Measurements from ENCODE around the gene TUBAL3. TPM values are rescaled to one million over a fixed set of nuclear protein-coding genes. Genes with fewer than 3 reads are reported as not detected.
A peak's percentile ranks its signal among the peaks of the same experiment; 100 is the strongest.

Gene TUBAL3
- total RNA-seq, 1 donor from 2014 or later = 0.46 TPM

DNA sequence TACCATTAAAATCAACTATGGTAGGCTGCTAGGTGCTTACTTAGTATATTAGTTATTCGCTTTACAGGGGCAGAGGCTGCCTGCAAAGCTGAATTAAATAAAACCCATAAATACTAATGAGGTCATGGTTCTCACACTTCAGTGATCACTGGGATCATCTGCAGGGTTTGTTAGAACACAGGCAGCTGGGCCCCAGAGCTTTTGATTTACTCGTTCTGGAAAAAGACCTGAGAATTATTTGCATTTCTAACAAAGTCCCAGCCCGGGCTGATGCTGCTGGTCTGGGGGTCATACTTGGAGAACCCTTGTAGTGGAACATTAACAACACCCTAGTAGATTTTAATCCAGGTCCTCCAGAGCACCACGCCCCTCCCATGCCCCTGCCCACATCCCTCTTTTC lies 31.3 kb downstream of the TUBAL3 start:
- Histone ChIP-seq H3K36me3 (ENCODE audit: control insufficient read depth, insufficient read depth, low read length) (no peaks in the 10 kb centered on the region), H3K27me3 (ENCODE audit: control insufficient read depth, insufficient read depth, low read length) (no peaks in the 10 kb centered on the region), H3K4me3 (ENCODE audit: low read depth, low read length) (no peak overlapping the region)
- TF ChIP-seq, protein P1, sequence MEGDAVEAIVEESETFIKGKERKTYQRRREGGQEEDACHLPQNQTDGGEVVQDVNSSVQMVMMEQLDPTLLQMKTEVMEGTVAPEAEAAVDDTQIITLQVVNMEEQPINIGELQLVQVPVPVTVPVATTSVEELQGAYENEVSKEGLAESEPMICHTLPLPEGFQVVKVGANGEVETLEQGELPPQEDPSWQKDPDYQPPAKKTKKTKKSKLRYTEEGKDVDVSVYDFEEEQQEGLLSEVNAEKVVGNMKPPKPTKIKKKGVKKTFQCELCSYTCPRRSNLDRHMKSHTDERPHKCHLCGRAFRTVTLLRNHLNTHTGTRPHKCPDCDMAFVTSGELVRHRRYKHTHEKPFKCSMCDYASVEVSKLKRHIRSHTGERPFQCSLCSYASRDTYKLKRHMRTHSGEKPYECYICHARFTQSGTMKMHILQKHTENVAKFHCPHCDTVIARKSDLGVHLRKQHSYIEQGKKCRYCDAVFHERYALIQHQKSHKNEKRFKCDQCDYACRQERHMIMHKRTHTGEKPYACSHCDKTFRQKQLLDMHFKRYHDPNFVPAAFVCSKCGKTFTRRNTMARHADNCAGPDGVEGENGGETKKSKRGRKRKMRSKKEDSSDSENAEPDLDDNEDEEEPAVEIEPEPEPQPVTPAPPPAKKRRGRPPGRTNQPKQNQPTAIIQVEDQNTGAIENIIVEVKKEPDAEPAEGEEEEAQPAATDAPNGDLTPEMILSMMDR (IDR thresholded peaks at IDR 0.05; ENCODE audit: insufficient read depth, low read length, poor library complexity, severe bottlenecking) = no peak
- DNase-seq (ENCODE audit: low read depth) = peak; percentile 7

DNA sequence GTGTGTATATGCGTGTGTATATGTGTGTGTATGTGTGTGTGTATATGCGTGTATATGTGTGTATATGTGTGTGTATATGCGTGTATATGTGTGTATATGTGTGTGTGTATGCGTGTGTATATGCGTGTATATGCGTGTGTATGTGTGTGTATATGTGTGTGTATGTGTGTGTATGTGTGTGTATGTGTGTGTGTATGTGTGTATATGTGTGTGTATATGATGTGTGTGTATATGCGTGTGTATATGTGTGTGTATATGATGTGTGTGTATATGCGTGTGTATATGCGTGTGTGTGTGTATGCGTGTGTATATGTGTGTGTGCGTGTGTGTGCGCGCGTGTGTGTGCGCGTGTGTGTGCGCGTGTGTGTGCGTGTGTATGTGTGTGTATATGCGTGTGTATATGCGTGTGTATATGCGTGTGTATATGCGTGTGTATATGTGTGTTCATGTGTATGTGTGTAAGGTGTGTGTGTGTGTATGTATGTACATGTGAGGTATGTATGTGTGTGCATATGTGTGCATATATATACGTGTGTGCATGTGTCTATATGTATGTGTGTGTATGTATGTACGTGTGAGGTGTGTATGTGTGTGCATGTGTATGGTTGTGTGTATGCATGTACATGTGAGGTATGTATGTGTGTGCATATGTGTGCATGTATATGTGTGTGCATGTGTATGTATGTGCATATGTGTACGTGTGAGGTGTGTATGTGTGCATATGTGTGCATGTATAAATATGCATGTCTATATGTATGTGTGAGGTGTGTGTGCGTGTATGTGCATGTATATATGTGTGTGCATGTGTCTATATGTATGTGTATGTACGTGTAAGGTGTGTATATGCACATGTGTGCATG lies 33.9 kb downstream of the TUBAL3 start:
- TF ChIP-seq, protein P1 (IDR thresholded peaks at IDR 0.05; ENCODE audit: insufficient read depth, low read length, poor library complexity, severe bottlenecking) = no peak
- no peak for DNase-seq (ENCODE audit: low read depth)
- Histone ChIP-seq H3K4me3 (ENCODE audit: low read depth, low read length) (no peak overlapping the region), H3K27me3 (ENCODE audit: control insufficient read depth, insufficient read depth, low read length) (peaks cover 12% of the 10 kb centered on the region), H3K36me3 (ENCODE audit: control insufficient read depth, insufficient read depth, low read length) (no peaks in the 10 kb centered on the region)

DNA sequence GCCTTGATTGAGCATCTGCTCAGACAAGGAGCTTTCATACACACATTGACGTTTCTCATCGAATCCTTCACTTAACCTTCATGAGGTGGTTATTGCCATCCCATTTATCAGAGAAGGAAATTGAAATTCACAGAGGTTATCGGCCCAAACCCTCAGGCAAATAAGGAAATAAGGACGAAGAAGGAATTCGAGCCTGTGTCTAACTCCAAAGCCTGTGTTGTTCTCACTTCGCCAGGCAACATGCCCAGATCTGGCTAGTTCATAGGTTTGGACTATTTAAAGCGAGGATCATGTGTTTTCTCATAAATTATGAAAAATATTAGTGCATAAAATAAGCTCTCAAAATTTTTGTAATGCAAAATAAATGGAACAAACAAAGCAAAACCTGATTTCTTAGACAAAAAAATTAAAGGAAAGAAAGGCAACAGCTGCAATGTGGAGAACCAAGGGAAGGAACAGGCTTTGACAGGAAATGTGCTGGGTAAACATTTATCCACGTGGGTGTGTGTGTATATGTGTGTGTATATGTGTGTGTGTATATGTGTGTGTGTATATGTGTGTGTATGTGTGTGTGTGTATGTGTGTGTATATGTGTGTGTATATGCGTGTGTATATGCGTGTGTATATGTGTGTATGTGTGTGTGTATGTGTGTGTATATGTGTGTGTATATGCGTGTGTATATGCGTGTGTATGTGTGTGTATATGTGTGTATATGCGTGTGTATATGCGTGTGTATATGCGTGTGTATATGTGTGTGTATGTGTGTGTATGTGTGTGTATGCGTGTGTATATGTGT lies 35.1 kb downstream of the TUBAL3 start:
- peaks cover 22% of the 10 kb centered on the region for H3K27me3 ChIP-seq (ENCODE audit: control insufficient read depth, insufficient read depth, low read length)

DNA sequence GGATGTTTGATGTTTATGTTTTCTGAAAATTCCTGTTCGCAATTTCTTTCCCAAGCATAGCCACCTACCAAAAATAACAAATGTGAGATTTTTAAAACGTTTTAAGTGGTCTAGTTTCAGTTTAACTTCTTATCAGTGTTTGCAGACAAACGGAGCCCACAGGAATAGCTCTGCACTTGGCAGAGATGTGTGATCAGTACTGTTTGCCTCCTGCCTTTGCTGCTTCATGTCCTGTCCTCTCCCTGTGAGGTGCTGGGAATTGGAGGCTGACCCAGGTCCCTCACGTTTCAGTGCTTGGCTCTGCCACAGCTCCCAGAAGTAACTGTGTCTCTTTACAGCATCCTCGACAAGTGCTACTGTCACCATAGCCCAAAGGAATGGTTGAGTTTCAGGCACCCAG lies 38.7 kb downstream of the TUBAL3 start:
- Histone ChIP-seq H3K4me3 (ENCODE audit: low read depth, low read length) (no peak overlapping the region), H3K27me3 (ENCODE audit: control insufficient read depth, insufficient read depth, low read length) (peaks cover 37% of the 10 kb centered on the region), H3K36me3 (ENCODE audit: control insufficient read depth, insufficient read depth, low read length) (no peaks in the 10 kb centered on the region)
- TF ChIP-seq, protein P1 (IDR thresholded peaks at IDR 0.05; ENCODE audit: insufficient read depth, low read length, poor library complexity, severe bottlenecking) = no peak
- DNase-seq (ENCODE audit: low read depth) = no peak

More for the DNA sequence above, 35.1 kb downstream of the TUBAL3 start:
- no peaks in the 10 kb centered on the region for H3K36me3 ChIP-seq (ENCODE audit: control insufficient read depth, insufficient read depth, low read length)
- TF ChIP-seq, protein P1 (IDR thresholded peaks at IDR 0.05; ENCODE audit: insufficient read depth, low read length, poor library complexity, severe bottlenecking) = no peak
- DNase-seq (ENCODE audit: low read depth) = no peak
- no peak overlapping the region for H3K4me3 ChIP-seq (ENCODE audit: low read depth, low read length)

DNA sequence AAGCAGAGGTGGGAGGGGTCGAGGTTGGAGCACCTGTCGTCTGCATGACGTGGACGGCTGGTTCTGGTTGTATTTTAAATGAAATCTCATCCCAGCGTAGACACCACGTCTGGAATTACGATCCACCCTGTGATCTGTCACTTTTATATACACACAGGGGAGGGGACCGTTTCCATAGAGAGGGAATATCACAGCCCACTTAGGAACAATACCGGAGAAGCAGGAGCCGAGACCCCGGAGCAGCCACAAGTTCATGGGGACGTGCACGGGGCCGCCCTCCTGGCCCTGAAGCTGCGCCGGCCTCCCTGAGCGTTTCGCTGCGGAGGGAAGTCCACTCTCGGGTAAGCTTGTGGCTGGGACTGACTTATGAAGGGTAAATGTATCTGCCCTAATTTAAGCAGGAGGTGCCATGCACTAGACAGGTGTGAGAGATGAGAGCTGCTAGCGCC lies 39.7 kb downstream of the TUBAL3 start, which contains the start of gene UCN3:
Gene UCN3, plus strand, starts transcription at position 77 of the 449 bp plus-strand sequence. CDS start 8,755 bp downstream, outside the sequence.
- H3K4me3 ChIP-seq (ENCODE audit: low read depth, low read length) = peak within 1 kb of the TSS; percentile 23
- H3K27me3 ChIP-seq (ENCODE audit: control insufficient read depth, insufficient read depth, low read length) = peaks cover 37% of the 10 kb centered on the region
- no peak for DNase-seq (ENCODE audit: low read depth)
- H3K36me3 ChIP-seq (ENCODE audit: control insufficient read depth, insufficient read depth, low read length) = no peaks in the 10 kb centered on the region
- TF ChIP-seq, protein P1 (IDR thresholded peaks at IDR 0.05; ENCODE audit: insufficient read depth, low read length, poor library complexity, severe bottlenecking) = no peak

All from kidney epithelial cell (primary cell).